ENCODE measurements around the gene TTLL11.

TTLL11 gene

DNA sequence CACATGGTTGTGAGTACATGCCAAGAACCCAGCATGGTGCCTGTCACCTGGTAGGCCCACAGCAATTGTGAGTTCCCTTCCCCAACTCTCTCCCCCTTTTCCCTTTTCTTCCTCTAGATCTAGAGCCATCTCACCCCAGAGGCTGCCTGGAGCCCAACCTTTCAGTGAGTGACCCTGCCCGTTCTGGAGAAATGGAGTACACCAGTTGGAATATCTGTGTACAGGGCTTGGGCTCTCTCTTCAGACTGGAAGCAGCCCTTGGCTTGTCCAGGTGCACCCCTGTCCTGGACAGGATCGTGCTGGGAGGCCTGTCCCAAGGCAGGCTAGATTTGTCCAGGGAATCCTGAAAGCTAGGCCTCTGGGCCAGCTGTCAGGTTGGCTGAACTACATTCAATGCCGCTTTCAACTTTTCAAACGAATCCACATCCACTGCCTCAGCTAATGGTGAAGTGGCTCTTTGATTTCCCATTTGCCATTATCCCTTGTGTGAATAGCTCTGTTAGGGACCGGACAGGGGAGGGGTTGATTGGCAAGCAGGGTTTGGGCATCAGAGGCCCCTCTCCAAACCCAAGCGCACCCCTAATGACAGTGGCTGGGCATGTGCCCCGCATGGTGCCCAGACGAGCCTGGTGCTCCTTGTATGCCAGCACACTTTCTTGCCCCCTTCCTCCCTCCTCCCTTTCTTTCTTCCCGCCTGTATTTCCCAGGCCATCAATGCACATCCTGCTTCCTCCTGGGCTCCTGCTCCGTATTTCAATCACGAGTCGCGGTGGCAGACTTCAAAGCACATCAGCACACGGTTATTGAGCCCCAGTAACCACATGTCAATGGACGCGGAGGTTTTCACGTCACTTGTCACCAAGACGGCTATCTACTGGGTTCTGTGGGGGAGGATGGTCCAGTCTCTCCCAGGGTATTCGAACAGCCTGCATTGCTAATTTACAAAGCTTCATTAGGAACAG lies 230.5 kb downstream of the TTLL11 start:
- TF ChIP-seq ZFP3 (CRISPR knock-in tag; IDR thresholded peaks at IDR 0.05) (no peak), ZNF8 (CRISPR knock-in tag; IDR thresholded peaks at IDR 0.05) (no peak), OSR1 (CRISPR knock-in tag; IDR thresholded peaks at IDR 0.05) (no peak), ARNTL (CRISPR knock-in tag; IDR thresholded peaks at IDR 0.05; ENCODE audit: borderline replicate concordance, low read depth) (no peak), ZNF565 (CRISPR knock-in tag; conservative IDR thresholded peaks at IDR 0.05; ENCODE audit: low read depth) (no peak), ESRRG (CRISPR knock-in tag; IDR thresholded peaks at IDR 0.05) (no peak), ZC3H10 (CRISPR knock-in tag; IDR thresholded peaks at IDR 0.05) (no peak), ZFP30 (CRISPR knock-in tag; IDR thresholded peaks at IDR 0.05) (no peak), ZNF70 (CRISPR knock-in tag; IDR thresholded peaks at IDR 0.05) (no peak), TOX (CRISPR knock-in tag; IDR thresholded peaks at IDR 0.05; ENCODE audit: borderline replicate concordance) (no peak), RARB (CRISPR knock-in tag; IDR thresholded peaks at IDR 0.05) (no peak), CSDC2 (CRISPR knock-in tag; IDR thresholded peaks at IDR 0.05) (no peak), PPARA (CRISPR knock-in tag; IDR thresholded peaks at IDR 0.05; ENCODE audit: borderline replicate concordance) (no peak), GLIS3 (CRISPR knock-in tag; IDR thresholded peaks at IDR 0.05) (no peak), ISL1 (CRISPR knock-in tag; IDR thresholded peaks at IDR 0.05) (no peak), SNAI2 (CRISPR knock-in tag; IDR thresholded peaks at IDR 0.05) (no peak)
- TF ChIP-seq, protein P1, sequence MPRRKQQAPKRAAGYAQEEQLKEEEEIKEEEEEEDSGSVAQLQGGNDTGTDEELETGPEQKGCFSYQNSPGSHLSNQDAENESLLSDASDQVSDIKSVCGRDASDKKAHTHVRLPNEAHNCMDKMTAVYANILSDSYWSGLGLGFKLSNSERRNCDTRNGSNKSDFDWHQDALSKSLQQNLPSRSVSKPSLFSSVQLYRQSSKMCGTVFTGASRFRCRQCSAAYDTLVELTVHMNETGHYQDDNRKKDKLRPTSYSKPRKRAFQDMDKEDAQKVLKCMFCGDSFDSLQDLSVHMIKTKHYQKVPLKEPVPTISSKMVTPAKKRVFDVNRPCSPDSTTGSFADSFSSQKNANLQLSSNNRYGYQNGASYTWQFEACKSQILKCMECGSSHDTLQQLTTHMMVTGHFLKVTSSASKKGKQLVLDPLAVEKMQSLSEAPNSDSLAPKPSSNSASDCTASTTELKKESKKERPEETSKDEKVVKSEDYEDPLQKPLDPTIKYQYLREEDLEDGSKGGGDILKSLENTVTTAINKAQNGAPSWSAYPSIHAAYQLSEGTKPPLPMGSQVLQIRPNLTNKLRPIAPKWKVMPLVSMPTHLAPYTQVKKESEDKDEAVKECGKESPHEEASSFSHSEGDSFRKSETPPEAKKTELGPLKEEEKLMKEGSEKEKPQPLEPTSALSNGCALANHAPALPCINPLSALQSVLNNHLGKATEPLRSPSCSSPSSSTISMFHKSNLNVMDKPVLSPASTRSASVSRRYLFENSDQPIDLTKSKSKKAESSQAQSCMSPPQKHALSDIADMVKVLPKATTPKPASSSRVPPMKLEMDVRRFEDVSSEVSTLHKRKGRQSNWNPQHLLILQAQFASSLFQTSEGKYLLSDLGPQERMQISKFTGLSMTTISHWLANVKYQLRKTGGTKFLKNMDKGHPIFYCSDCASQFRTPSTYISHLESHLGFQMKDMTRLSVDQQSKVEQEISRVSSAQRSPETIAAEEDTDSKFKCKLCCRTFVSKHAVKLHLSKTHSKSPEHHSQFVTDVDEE (CRISPR knock-in tag; IDR thresholded peaks at IDR 0.05): no peak
- TF ChIP-seq, protein P2, sequence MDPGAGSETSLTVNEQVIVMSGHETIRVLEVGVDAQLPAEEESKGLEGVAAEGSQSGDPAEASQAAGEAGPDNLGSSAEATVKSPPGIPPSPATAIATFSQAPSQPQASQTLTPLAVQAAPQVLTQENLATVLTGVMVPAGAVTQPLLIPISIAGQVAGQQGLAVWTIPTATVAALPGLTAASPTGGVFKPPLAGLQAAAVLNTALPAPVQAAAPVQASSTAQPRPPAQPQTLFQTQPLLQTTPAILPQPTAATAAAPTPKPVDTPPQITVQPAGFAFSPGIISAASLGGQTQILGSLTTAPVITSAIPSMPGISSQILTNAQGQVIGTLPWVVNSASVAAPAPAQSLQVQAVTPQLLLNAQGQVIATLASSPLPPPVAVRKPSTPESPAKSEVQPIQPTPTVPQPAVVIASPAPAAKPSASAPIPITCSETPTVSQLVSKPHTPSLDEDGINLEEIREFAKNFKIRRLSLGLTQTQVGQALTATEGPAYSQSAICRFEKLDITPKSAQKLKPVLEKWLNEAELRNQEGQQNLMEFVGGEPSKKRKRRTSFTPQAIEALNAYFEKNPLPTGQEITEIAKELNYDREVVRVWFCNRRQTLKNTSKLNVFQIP (CRISPR knock-in tag; IDR thresholded peaks at IDR 0.05; ENCODE audit: borderline replicate concordance, low read depth): no peak
- TF ChIP-seq, protein P3, sequence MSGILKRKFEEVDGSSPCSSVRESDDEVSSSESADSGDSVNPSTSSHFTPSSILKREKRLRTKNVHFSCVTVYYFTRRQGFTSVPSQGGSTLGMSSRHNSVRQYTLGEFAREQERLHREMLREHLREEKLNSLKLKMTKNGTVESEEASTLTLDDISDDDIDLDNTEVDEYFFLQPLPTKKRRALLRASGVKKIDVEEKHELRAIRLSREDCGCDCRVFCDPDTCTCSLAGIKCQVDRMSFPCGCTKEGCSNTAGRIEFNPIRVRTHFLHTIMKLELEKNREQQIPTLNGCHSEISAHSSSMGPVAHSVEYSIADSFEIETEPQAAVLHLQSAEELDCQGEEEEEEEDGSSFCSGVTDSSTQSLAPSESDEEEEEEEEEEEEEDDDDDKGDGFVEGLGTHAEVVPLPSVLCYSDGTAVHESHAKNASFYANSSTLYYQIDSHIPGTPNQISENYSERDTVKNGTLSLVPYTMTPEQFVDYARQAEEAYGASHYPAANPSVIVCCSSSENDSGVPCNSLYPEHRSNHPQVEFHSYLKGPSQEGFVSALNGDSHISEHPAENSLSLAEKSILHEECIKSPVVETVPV (CRISPR knock-in tag; IDR thresholded peaks at IDR 0.05): no peak
- ATAC-seq: no peak

DNA sequence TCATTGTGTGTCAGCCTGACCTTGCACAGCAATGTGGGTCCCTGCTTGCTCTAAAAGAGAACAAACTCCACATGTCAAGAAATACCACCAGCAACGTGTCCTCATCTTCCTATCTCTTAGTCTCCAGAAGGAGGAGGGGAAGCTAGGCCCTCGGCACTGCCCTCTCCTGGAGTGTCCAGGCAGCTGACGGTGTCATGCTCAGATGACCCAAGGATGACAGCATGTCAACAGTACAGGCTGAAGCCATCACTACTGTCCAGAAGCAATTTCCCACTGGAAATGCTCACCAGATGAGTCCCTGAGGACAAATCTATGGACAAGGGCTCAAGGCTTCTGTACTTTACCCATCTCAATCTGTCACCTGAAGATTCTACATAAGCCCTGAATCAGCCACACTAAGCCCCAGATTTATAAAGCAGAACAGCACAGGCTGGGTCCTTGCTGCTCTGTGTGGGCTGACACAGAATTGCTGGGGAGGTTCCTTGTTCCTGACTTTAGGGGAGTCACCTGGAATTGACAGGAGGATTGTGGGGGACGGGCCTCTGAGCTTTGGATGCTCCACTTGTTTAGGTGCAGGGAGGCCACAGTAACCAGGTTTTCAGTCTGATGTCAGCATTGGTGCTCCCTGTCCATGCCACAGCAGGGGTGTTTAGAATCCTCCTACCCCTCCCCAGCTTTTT lies 231.5 kb downstream of the TTLL11 start:
- no peak for TF ChIP-seq CSDC2 (CRISPR knock-in tag; IDR thresholded peaks at IDR 0.05)
- TF ChIP-seq BACH2 (CRISPR knock-in tag; IDR thresholded peaks at IDR 0.05; ENCODE audit: borderline replicate concordance): no peak
- TF ChIP-seq, protein P2 (CRISPR knock-in tag; IDR thresholded peaks at IDR 0.05; ENCODE audit: borderline replicate concordance, low read depth): no peak
- no peak for TF ChIP-seq ZFP30 (CRISPR knock-in tag; IDR thresholded peaks at IDR 0.05)
- peak; percentile 78 for ATAC-seq

DNA sequence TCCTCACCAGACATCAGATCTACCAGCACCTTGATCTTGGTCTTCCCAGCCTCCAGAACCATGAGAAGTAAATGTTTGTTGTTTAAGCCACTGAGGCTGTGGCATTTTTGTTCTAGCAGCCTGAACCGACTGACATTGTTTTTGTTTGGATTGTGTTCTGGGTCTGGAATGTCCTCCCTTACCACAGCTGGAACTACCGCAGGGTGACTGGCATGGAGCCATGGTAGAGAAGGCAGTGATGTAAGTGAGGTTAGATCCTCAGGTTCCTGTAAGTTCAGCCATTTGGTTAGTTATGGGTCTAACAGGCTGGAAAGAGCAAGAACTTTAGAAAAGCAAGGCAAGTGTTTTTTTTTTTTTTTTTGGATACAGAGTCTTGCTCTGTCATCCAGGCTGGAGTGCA lies 232.4 kb downstream of the TTLL11 start:
- ATAC-seq: no peak
- TF ChIP-seq CSDC2 (CRISPR knock-in tag; IDR thresholded peaks at IDR 0.05) (no peak), RARB (CRISPR knock-in tag; IDR thresholded peaks at IDR 0.05) (no peak), OSR1 (CRISPR knock-in tag; IDR thresholded peaks at IDR 0.05) (no peak), GLIS3 (CRISPR knock-in tag; IDR thresholded peaks at IDR 0.05) (no peak), ZFP30 (CRISPR knock-in tag; IDR thresholded peaks at IDR 0.05) (no peak), ESRRG (CRISPR knock-in tag; IDR thresholded peaks at IDR 0.05) (no peak), TCF4 (CRISPR knock-in tag; IDR thresholded peaks at IDR 0.05; ENCODE audit: borderline replicate concordance) (no peak), BACH2 (CRISPR knock-in tag; IDR thresholded peaks at IDR 0.05; ENCODE audit: borderline replicate concordance) (no peak), TOX (CRISPR knock-in tag; IDR thresholded peaks at IDR 0.05; ENCODE audit: borderline replicate concordance) (no peak), SNAI2 (CRISPR knock-in tag; IDR thresholded peaks at IDR 0.05) (no peak), PPARA (CRISPR knock-in tag; IDR thresholded peaks at IDR 0.05; ENCODE audit: borderline replicate concordance) (no peak), ZNF8 (CRISPR knock-in tag; IDR thresholded peaks at IDR 0.05) (no peak), ZNF565 (CRISPR knock-in tag; conservative IDR thresholded peaks at IDR 0.05; ENCODE audit: low read depth) (no peak), ZC3H10 (CRISPR knock-in tag; IDR thresholded peaks at IDR 0.05) (no peak)
- TF ChIP-seq, protein P3 (CRISPR knock-in tag; IDR thresholded peaks at IDR 0.05): no peak

All from SK-N-SH treated with all-trans-retinoic acid at 6 μM for 48 hours (cell line).